Stimulated activated CD4-positive, alpha-beta T cell treated with anti-CD3 and anti-CD28 coated beads, TNF-alpha, amount 100 ng/mL, for 4 hours (primary cell): ENCODE results near the gene PRKCSH.

Experiments
- DNase-seq, 3 experiments: peaks; one replicate each; pipeline ENCODE4 v3.0.0-alpha.2; 2020; ENCODE audit warnings: low read depth in 3 of 3

PRKCSH gene

DNA sequence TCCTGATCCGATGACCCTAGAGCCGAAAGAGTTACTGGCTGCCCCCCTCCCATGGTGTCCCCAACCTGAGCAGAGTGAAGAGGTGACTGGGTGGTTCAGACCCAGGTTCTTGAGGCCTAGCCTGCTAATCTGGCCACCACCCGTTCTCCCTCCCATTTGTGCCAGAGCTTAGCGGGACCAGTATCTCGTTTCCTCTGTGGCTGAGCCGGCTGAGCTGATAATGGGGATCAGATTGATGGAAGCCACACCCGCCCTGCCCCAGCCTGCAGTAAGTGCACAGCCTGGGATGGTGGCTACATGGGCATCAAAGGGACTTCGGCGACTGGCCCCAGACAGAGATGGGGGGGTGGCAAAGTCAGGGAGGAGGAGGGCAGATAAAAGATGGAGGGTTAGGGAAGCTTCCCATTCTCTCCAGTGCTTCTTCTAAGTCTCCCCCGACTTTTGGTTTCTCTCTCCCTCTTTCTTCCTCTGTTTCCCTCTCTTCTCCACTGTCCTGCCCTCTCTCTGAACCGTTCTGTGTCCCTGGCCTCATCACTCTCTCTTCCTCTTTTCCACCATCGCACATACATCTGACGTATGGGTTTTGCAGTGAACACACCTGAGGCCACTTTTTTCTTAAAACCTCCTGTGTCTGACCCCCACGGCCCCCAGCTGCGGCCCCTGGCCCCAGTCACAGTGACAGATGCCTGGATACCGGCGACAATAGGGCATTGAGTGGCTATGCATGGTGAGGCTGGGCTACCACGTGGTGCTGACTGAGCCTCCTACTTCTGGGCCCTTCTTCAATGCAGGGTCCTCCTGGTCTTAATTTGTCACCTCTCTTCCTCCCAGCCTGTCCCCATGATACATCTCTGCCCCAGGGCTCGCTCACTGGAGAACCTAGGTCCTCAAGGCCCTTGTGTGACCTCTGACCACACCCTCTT lies 43.0 kb downstream of the PRKCSH start:
- no peak for DNase-seq

DNA sequence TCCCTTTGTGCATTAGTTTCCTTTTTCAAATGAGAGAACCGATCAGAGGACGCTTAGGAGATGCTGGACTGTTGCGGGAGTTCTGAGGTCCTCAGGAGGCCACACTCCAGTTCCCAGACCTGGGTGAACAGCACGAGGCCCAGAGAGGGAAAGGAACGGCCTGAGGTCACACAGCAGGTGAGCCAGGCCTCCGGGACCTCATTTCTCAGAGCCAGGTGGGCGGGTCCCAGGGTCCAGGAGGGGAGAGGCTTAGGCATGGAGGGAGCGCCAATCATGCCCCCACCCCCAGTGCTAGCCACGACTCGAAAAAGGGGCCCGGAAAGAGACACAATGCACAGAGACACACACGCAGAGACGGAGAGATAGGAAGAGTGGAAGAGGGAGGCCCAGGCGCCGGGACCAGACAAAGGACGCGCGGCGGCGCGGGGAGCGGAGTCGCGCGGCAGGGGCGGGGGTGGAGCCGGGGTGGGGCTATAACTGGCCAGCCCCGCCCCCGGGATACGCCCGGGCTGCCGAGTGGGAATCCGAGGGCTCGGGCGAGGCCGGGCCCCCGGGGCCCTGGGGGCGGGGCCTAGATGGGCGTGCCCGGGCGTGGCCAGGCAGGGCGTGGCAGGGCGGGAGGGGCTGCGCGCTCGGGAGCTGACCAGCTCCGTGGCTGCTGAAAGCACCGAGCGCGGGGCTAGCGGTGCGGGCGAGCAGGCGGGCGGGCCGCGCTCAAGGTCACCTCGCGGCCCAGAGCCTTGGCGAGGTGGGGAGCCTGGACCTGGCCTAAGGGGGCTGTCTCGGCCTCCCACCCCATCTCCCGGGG lies 43.9 kb downstream of the PRKCSH start:
- no peak for DNase-seq

DNA sequence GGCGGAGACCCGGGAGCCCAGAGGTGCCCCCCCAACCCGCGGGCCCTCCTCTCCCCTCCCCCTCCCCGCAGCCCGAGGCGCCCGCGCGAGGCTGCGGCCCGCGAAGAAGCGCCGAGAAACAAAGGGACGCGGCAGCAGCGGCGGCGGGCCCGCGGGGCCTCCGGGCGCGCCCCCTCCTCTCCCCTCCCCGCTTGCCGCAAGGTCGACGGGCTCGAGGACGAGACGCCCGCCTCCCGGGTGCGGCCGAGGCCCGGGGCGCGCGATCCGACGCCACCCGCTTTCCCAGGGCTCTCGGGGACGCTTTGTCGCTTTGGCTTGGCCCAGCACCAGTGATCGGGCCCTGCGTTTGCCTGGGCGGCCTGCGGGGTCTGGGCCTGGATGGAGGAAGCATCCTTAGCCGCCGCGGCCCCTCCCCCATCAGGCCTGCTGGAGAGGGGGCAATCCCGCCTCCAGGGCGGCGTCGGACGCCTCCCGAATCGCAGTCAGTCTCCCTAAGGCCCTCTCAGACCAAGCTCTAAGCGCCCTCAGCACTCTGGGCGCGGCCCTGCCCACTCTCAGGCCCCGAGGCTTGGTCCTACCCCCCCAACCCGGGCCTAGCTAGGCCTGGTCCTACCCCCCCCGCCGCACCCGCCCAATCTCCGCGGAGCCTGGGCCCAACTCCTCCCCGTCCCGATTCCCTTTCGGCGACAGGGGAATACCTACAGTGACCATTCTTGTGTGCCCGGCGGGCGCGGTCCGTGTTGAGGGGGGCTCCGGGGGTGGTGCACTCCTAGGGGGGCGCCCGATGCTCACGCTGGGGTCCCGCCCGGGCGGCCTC lies 44.7 kb downstream of the PRKCSH start:
- DNase-seq, result no peak

GRCh38 chr19:11480715-11481533 lies 45.5 kb downstream of the PRKCSH start, which contains the start of gene ELAVL3:
Gene ELAVL3 (minus strand): TSS chr19:11481046. CDS start chr19:11480608, 438 bp downstream.
- no peak for DNase-seq

- peak; percentile 14 to 52 (median 48) for DNase-seq
Measured at GRCh38 chr19:11481534-11482383, 46.3 kb downstream of the PRKCSH start.

DNA sequence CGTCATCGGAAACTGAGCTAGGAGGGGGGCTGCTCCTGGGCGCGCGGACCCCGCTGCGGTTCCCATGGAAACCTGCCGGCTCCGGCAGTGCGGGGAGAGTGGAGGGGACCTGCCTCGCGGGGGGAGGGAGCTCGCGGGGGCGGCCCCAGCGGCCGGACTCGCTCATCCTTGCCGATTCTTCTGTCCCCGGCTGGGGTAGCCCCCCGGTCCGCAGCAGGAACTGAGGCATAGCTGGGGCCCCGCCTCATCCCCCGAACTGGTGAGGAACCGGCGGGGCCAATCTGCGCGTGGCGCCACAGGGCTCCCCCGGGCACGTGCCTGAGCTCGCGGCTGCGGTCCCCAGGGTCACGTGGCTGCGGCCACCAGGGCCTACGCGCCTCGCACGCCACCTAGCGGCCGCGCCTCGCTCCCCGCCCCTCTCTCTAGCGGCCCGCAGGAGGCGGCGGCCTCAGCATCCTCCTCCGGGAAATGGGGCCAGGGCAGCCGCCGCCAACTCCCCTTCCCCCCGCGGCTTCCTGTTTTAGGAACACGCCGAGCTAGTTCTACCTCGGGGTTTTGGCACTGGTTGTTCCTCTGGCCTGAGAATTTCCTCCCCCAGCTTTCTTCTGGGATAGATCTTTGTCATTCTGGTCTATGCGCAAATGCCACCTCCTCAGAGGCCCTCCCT lies 47.1 kb downstream of the PRKCSH start:
- DNase-seq, result peak; percentile 67 to 73 (median 69)

DNA sequence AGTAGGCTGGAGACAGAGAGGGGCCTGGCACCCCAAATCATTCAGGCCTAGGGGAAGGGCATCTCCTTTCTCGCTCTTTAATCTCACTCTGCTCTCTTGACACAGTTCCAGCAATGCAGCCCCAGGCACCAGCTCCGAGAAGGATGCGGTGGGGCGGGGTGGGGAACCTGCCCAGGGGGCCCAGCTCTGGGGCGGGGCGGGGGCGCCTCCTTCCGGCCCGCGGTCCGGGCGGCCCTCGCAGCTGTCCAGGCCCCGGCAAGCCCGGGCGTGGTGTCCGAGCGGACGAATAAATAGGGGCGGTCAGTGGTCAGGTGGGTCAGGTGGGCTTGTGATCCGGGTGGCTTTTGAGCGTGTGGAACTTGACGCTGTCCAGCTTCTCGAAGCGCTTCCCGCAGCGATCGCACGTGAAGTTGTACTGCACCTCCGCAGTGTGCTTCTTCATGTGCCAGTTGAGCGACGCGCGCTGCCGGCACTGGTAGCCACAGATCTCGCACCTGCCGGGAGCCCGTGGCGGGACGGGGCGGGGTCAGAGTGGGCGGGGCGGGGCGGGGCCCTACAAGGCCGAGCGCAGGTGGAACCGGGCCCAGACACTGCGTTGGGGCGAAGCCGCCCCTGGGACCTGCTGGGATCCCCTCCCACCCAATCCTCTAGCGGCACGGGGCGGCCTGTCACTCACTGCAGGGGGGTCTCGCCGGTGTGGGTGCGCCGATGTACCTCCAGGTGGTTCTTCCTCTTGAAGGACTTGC lies 48.1 kb downstream of the PRKCSH start:
- DNase-seq, result no peak

- no peak for DNase-seq
Measured at GRCh38 chr19:11485245-11485837, 49.9 kb downstream of the PRKCSH start.

GRCh38 chr19:11486661-11487503 lies 51.4 kb downstream of the PRKCSH start:
- DNase-seq, result no peak

GRCh38 chr19:11489378-11489777 lies 53.9 kb downstream of the PRKCSH start:
- no peak for DNase-seq

DNA sequence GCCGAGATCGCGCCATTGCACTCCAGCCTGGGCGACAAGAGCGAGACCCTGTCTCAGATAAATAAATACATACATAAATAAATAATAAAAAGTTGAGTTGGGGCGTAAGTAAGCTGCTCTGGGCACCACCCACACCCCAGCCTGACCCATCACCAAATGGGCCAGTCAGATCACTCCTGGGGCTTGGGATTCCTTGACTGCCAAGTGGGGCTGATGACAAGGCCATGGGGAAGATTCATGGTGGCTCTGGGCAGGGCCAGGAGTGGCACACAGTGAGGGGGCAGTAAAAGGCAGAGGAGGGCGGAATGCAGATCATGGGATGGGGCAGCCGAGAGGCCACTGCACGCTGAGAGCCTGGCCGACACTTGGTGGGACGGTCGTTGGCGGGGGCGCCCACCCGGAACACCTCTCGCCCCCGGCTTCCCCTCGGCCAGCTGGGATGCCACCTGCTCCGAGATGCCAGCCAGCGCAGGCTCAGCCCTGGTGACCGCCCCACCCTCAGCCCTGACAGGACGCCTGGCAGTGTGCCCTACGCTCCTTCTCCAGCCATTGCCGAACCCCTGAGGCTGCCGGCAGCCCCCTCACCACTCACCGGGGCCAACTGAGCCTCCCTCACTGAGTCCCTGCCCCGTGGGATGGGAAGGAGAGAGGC lies 59.3 kb downstream of the PRKCSH start:
- no peak for DNase-seq

- no peak for DNase-seq
Measured at GRCh38 chr19:11495481-11495880, 60.0 kb downstream of the PRKCSH start.

- DNase-seq, result no peak
Measured at GRCh38 chr19:11495885-11496284, 60.5 kb downstream of the PRKCSH start.

DNA sequence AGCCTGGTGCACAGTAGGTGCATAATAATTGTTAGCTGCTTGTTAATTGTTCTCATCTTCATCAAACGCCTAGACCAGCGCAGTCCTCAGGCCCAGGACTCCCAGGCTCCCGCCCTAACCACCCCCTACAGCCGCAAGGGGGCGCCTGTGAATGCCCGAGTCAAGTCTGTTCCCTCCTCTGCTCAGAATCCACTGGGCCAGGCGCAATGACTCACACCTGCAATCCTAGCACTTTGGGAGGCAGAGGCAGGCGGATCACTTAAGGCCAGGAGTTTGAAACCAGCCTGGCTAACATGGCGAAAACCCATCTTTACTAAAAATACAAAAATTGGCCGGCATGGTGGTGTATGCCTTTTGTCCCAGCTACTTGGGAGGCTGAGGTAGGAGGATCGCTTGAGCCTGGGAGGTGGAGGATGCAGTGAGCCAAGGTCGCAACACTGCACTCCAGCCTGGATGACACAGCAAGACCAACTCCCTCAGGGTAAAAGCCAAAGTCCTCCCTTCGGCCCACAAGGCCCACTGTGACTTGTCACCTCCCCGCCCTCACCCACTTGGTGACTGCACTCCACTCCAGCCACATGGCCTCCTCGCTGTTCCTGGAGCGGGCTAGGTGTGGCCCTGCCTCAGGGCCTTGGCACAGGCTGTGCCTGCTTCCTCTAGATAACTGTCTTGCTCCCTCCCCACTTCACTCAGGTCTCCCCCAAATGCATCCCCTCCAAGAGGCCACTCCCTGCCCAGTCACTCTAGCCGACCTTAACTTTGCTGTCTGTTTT lies 61.1 kb downstream of the PRKCSH start:
- DNase-seq, result peak; percentile 33 to 53 (median 48)

- DNase-seq, result no peak
Measured at GRCh38 chr19:11499220-11499726, 63.8 kb downstream of the PRKCSH start.
